C4-2B (cell line): ENCODE data around the gene GPR162.

Experiments
- ZFX ChIP-seq: fragments of 450-650 bp; IDR thresholded peaks from 2 replicates; pipeline ENCODE4 v1.6.1; 2017
- TF ChIP-seq, protein P1 (sequence below): fragments of 450-650 bp; conservative IDR thresholded peaks from 2 replicates; pipeline ENCODE4 v1.5.1; 2017; ENCODE audit warnings: mild to moderate bottlenecking

DNA sequence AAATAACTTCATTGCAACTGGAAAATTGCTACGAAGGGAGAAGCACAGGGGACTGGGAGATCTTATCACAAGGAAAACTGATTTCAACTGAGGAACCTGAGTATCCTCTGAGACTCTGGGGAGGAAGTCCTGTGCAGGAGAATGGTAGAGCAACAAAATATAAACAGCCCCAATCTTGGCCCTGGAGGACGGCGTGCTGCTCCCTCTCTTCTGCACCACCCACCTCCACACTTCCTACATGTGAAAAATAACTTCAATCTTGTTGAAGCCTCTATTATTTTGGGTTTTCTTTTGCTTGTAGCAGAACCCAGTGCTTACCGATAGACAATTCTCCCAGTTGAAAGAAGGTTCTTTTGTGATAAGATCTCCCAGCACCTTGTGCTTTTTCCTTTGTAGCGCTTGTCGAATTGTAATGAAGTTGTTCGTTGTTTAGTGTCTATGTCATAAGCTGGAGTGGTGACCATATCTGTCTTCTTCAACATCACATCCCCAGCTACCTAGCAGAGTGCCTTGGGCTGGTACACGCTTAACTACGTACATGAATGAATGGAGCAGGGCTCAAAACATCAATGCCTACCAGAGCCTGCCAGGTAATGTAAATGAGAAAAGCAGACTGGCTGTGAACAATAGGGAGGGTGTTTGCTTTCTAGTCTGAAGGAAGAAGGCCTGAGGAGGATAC lies 35.1 kb upstream of the GPR162 start:
- TF ChIP-seq, protein P1, sequence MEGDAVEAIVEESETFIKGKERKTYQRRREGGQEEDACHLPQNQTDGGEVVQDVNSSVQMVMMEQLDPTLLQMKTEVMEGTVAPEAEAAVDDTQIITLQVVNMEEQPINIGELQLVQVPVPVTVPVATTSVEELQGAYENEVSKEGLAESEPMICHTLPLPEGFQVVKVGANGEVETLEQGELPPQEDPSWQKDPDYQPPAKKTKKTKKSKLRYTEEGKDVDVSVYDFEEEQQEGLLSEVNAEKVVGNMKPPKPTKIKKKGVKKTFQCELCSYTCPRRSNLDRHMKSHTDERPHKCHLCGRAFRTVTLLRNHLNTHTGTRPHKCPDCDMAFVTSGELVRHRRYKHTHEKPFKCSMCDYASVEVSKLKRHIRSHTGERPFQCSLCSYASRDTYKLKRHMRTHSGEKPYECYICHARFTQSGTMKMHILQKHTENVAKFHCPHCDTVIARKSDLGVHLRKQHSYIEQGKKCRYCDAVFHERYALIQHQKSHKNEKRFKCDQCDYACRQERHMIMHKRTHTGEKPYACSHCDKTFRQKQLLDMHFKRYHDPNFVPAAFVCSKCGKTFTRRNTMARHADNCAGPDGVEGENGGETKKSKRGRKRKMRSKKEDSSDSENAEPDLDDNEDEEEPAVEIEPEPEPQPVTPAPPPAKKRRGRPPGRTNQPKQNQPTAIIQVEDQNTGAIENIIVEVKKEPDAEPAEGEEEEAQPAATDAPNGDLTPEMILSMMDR = no peak
- no peak for TF ChIP-seq ZFX
